GM18511 (cell line): Measurements from ENCODE around the gene ARPIN.

Experiments
- ATAC-seq: cut with Tn5 transposase; IDR thresholded peaks from one replicate; pipeline ENCODE4 v1.9.1; 2021; ENCODE audit warnings: mild to moderate bottlenecking, moderate library complexity; ENCODE audit not compliant: unreplicated experiment

ARPIN gene

DNA sequence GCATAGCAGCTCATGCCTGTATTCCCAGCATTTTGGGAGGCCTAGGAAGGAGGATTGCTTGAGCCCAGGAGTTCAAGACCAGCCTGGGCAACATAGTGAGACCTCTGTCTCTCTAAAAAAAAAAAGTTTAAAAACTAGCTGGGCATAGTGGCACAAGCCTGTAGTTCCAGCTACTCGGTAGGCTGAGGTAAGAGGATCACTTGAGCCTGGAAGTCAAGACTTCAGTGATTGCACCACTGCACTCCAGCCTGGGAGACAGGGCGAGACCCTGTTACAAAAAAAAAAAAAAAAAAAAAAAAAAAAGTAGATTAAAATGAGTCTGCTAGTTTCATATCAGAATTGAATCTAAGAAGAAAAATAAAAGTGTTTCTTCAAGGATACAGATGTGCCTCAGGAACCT lies 65.7 kb downstream of the ARPIN start:
- no peak for ATAC-seq

DNA sequence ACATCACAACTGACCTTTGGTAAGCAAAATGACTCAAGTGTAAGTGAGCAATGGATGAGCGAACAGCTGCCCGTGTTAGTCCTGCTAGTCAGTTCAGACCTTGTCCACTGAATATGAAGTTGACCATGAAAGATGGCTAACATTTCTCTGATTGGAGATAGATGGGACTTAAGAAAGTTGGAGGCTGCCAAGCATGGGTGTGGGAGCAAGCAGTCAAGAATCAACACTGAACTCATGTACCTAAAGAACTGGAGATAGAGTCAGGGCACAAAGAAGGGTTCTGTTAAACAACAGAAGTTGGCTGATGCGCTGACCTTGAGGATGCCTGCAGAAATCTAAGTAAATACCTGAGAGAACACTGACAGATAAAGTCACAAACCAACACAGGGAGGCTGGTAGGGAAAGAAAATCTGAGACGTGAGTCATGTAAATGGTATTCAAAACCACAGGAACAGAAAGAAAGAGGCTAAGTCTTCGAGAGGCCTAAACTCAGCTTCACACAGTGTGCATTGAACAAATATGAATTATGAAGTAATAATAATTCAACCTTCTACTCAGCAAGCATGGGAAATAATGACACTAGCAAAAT lies 67.4 kb downstream of the ARPIN start:
- no peak for ATAC-seq
